Stomach (tissue), 19 donors: Measurements from ENCODE around the gene HYAL2. TPM values are rescaled to one million over a fixed set of nuclear protein-coding genes. Genes with fewer than 3 reads are reported as not detected.

Experiments
- DNase-seq, 2 donors: peaks; one replicate each; pipeline versions ENCODE4 v3.0.0 to v3.0.0-alpha.2; 2013 to 2019
- H3K27ac ChIP-seq, 5 donors: fragments of 200-600 bp in 4 of 5; sonication (generic) in 4 of 5; one replicate each; pipeline ENCODE4 v1.5.1; 2013 to 2019; ENCODE audit warnings: mild to moderate bottlenecking in 1 of 5, moderate library complexity in 1 of 5
- H3K27me3 ChIP-seq, 3 donors: fragments of 200-600 bp; sonication (generic); one replicate each; pipeline ENCODE4 v1.5.1; 2017 to 2019; ENCODE audit warnings: mixed run types in 1 of 3
- H3K36me3 ChIP-seq, 4 donors: fragments of 200-600 bp; sonication (generic); 1 replicate in 3 of 4; 2 replicates in 1 of 4; pipeline ENCODE4 v1.5.1; 2016 to 2019
- H3K4me1 ChIP-seq, 4 donors: fragments of 200-600 bp; sonication (generic); one replicate each; pipeline ENCODE4 v1.5.1; 2016 to 2019
- H3K4me3 ChIP-seq, 4 donors: fragments of 200-600 bp; sonication (generic) in 3 of 4; one replicate each; pipeline ENCODE4 v1.5.1; 2016 to 2019; ENCODE audit warnings: mild to moderate bottlenecking in 1 of 4
- H3K9me3 ChIP-seq, 4 donors: fragments of 200-600 bp; sonication (generic); one replicate each; pipeline ENCODE4 v1.5.1; 2016 to 2019
- EP300 ChIP-seq: sonication (generic); formaldehyde crosslinking; IDR thresholded peaks from one replicate; pipeline ENCODE4 v1.6.1; 2017; ENCODE audit warnings: antibody characterized with exemption
- POLR2A ChIP-seq, 4 donors: fragments of 450-650 bp; IDR thresholded peaks; one replicate each; pipeline ENCODE4 v1.6.1; 2016; ENCODE audit warnings: antibody characterized with exemption in 4 of 4, control low read depth in 2 of 4, mild to moderate bottlenecking in 1 of 4, moderate library complexity in 1 of 4
- POLR2AphosphoS5 ChIP-seq, 3 donors: sonication (generic); formaldehyde crosslinking; IDR thresholded peaks; one replicate each; pipeline ENCODE4 v1.6.1; 2016; ENCODE audit warnings: antibody characterized with exemption in 3 of 3
- WGBS, 5 donors: extraction: QIAGEN DNeasy Blood & Tissue Kit in 3 of 5; methylation state at CpG; one replicate each; pipeline versions ENCODE4 v1.1.5 to v1.1.7; 2013 to 2018; 5-methylcytosine and 5-hydroxymethylcytosine counted together
- intact Hi-C: fragments of 100-400 bp; cut with DNase I; formaldehyde crosslinking; loops from one replicate; pipeline ENCODE4 v1.15.1; 2023; ENCODE audit warnings: low total_unique reads
- long read RNA-seq, 10 donors: transcript quantifications; one replicate each; lab custom pipeline, GENCODE V29; 2026
- polyA plus RNA-seq, 3 donors: library from polyadenylated mRNA; stranded (reverse); fragments of 200-250 nt; gene quantifications; one replicate each; pipeline ENCODE4 v1.2.3, GENCODE V29; 2013
- total RNA-seq, 5 donors: library from RNA; depleted of rRNA; stranded (reverse); fragments of >200 nt; gene quantifications; one replicate each; pipeline versions ENCODE4 v1.1.0 to v1.2.3, GENCODE V29; 2014 to 2016
- TF ChIP-seq, protein P1 (sequence below), 7 experiments: fragments of 450-650 bp in 4 of 7; fragments of 200-600 bp in 3 of 7; sonication (generic) in 3 of 7; IDR thresholded peaks; one replicate each; pipeline ENCODE4 v1.5.1; 2016 to 2019; ENCODE audit warnings: antibody characterized with exemption in 7 of 7, control low read depth in 2 of 7, mild to moderate bottlenecking in 1 of 7
- donor health status: healthy with polysubstance abuse.
- donor health status: Bipolar disorder and iron deficiency.
- donor health status: healthy.

Gene HYAL2, protein sequence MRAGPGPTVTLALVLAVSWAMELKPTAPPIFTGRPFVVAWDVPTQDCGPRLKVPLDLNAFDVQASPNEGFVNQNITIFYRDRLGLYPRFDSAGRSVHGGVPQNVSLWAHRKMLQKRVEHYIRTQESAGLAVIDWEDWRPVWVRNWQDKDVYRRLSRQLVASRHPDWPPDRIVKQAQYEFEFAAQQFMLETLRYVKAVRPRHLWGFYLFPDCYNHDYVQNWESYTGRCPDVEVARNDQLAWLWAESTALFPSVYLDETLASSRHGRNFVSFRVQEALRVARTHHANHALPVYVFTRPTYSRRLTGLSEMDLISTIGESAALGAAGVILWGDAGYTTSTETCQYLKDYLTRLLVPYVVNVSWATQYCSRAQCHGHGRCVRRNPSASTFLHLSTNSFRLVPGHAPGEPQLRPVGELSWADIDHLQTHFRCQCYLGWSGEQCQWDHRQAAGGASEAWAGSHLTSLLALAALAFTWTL
- total RNA-seq (10 to 100 TPM; 11.1 to 96.4 (median 26.8) TPM), polyA plus RNA-seq (10 to 100 TPM; 24.7 to 47.6 (median 30.4) TPM)
- long read RNA-seq, donor 1, full-length matches to known transcripts = 7 of 7 reads
- long read RNA-seq, donor 1, partial matches to known transcripts = 0 of 7 reads
- long read RNA-seq, donor 1, other reads (novel, unspliced or antisense) = 0 of 7 reads
- long read RNA-seq, donor 2, full-length matches to known transcripts = 12 of 12 reads
- long read RNA-seq, donor 2, partial matches to known transcripts = 0 of 12 reads
- long read RNA-seq, donor 2, other reads (novel, unspliced or antisense) = 0 of 12 reads
- long read RNA-seq, donor 3, full-length matches to known transcripts = 9 of 9 reads
- long read RNA-seq, donor 3, partial matches to known transcripts = 0 of 9 reads
- long read RNA-seq, donor 3, other reads (novel, unspliced or antisense) = 0 of 9 reads
- long read RNA-seq, donor 4, partial matches to known transcripts = 0 of 2 reads
- long read RNA-seq, donor 4, other reads (novel, unspliced or antisense) = 0 of 2 reads
- long read RNA-seq, donor 5, full-length matches to known transcripts = 34 of 34 reads
- long read RNA-seq, donor 5, partial matches to known transcripts = 0 of 34 reads
- long read RNA-seq, donor 5, other reads (novel, unspliced or antisense) = 0 of 34 reads
- long read RNA-seq, donor 6 = 0 reads
- long read RNA-seq, donor 7, full-length matches to known transcripts = 21 of 21 reads
- long read RNA-seq, donor 7, partial matches to known transcripts = 0 of 21 reads
- long read RNA-seq, donor 7, other reads (novel, unspliced or antisense) = 0 of 21 reads
- long read RNA-seq, donor 8, full-length matches to known transcripts = 17 of 31 reads
- long read RNA-seq, donor 8, partial matches to known transcripts = 14 of 31 reads
- long read RNA-seq, donor 8, other reads (novel, unspliced or antisense) = 0 of 31 reads
- long read RNA-seq, donor 9, full-length matches to known transcripts = 17 of 33 reads
- long read RNA-seq, donor 9, partial matches to known transcripts = 16 of 33 reads
- long read RNA-seq, donor 9, other reads (novel, unspliced or antisense) = 0 of 33 reads
- long read RNA-seq, donor 10, full-length matches to known transcripts = 2 of 2 reads
- long read RNA-seq, donor 10, partial matches to known transcripts = 0 of 2 reads
- long read RNA-seq, donor 10, other reads (novel, unspliced or antisense) = 0 of 2 reads

GRCh38 chr3:50322386-50323091 lies at the start of gene HYAL2:
Gene HYAL2, minus strand, starts transcription at chr3:50322745. Its CDS starts 2,256 bp downstream, at chr3:50320489.
- 17 to 38% (median 30%) methylated on average over 20 to 31 of the region's 31 CpGs for WGBS, 5 donors
- Histone ChIP-seq H3K9me3 (no peaks in the 10 kb centered on the region), H3K4me1 (peaks cover 60 to 92% (median 78%) of the 10 kb centered on the region in 4 donors), H3K4me3 (peak within 1 kb of the TSS; percentile 82 to 92 (median 86)), H3K27ac (peak within 1 kb of the TSS; percentile 91 to 96 (median 95)), H3K36me3 (peaks cover 16 to 43% (median 38%) of the 10 kb centered on the region in 4 donors), H3K27me3 (no peaks in the 10 kb centered on the region)
- peak; percentile 67 to 69 for DNase-seq
- intact Hi-C loops = no loop called here
- TF ChIP-seq, protein P1, sequence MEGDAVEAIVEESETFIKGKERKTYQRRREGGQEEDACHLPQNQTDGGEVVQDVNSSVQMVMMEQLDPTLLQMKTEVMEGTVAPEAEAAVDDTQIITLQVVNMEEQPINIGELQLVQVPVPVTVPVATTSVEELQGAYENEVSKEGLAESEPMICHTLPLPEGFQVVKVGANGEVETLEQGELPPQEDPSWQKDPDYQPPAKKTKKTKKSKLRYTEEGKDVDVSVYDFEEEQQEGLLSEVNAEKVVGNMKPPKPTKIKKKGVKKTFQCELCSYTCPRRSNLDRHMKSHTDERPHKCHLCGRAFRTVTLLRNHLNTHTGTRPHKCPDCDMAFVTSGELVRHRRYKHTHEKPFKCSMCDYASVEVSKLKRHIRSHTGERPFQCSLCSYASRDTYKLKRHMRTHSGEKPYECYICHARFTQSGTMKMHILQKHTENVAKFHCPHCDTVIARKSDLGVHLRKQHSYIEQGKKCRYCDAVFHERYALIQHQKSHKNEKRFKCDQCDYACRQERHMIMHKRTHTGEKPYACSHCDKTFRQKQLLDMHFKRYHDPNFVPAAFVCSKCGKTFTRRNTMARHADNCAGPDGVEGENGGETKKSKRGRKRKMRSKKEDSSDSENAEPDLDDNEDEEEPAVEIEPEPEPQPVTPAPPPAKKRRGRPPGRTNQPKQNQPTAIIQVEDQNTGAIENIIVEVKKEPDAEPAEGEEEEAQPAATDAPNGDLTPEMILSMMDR (IDR thresholded peaks at IDR 0.05) = no peak
- TF ChIP-seq POLR2AphosphoS5 (IDR thresholded peaks at IDR 0.05) = peak in 2 of 3 donors; percentile 11 to 60

DNA sequence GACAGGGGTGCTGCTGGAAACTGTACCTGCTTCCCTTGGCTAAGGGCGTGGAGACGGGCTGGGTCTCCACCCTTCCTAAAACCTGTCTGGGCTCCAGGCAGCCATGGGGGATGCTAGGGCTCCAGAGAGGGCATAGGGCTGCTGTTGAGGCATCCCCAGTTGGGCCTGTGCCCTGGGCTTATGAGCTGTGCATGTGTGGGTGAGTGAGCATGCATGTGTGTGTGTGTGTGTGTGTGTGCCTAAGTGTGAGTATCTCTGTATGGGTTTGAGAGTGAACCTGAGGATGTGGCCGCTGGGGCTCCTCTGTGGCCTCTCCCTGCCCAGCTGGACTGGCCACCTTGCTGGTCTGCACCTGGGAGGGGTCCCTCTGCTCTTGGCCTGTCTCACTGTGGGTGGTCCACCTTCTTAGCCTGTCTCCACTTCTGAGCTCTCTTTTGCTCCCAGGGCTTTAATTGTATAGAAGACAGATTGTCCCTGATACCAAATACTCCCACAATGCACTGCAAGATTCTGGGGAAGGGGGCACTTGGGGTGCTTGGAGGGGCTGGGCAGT lies 48.7 kb upstream of the HYAL2 start:
- DNase-seq = no peak
- TF ChIP-seq POLR2A (IDR thresholded peaks at IDR 0.05) = no peak
- TF ChIP-seq, protein P1 (IDR thresholded peaks at IDR 0.05) = no peak
- no peak for TF ChIP-seq POLR2AphosphoS5 (IDR thresholded peaks at IDR 0.05)
- TF ChIP-seq EP300 = no peak
- H3K9me3 ChIP-seq = no peaks in the 10 kb centered on the region
- peaks cover 0 to 6% (median 0%) of the 10 kb centered on the region in 3 donors for H3K27me3 ChIP-seq
- no peaks in the 10 kb centered on the region for H3K36me3 ChIP-seq
- no peak overlapping the region for H3K27ac ChIP-seq
- WGBS, 5 donors = 65 to 76% (median 75%) methylated on average over 3 of the region's 3 CpGs
- H3K4me1 ChIP-seq = peaks cover 0 to 18% (median 2%) of the 10 kb centered on the region in 4 donors
- intact Hi-C loops = loop anchor here (10.0 kb wide), 1 partner anchor 164 kb away; no protein-coding TSS in a partner anchor
- H3K4me3 ChIP-seq = no peak overlapping the region

GRCh38 chr3:50370594-50370993 lies 48.0 kb upstream of the HYAL2 start:
- no peaks in the 10 kb centered on the region for H3K9me3 ChIP-seq
- no peak overlapping the region for H3K27ac ChIP-seq
- peaks cover 0 to 6% (median 0%) of the 10 kb centered on the region in 3 donors for H3K27me3 ChIP-seq
- H3K4me1 ChIP-seq = peaks cover 0 to 24% (median 5%) of the 10 kb centered on the region in 4 donors
- H3K36me3 ChIP-seq = no peaks in the 10 kb centered on the region
- no peak overlapping the region for H3K4me3 ChIP-seq
- intact Hi-C loops = loop anchor here (10.0 kb wide), 1 partner anchor 164 kb away; no protein-coding TSS in a partner anchor
- 37 to 54% (median 45%) methylated on average over 12 to 14 of the region's 14 CpGs for WGBS, 5 donors
- peak in 1 of 2 donors; percentile 78 for DNase-seq
- TF ChIP-seq EP300 = no peak
- no peak for TF ChIP-seq POLR2AphosphoS5 (IDR thresholded peaks at IDR 0.05)
- no peak for TF ChIP-seq POLR2A (IDR thresholded peaks at IDR 0.05)
- TF ChIP-seq, protein P1 (IDR thresholded peaks at IDR 0.05) = no peak
